SK-N-SH (cell line): ENCODE data around the gene COL1A2. TPM values are rescaled to one million over a fixed set of nuclear protein-coding genes. Genes with fewer than 3 reads are reported as not detected.

Source experiments
- CTCF ChIA-PET: fragments of 300-600, 350-600 bp; formaldehyde crosslinking; extraction: SDS; loops from one replicate; lab custom pipeline; 2021; lab: Yijun Ruan, JAX
- POLR2A ChIA-PET: fragments of 350-600 bp; sonication (Branson Sonifier 250); formaldehyde crosslinking; extraction: SDS; loops from one replicate; lab custom pipeline; 2020; ENCODE audit warnings: antibody characterized with exemption, inconsistent platforms; lab: Yijun Ruan, JAX
- DNase-seq: peaks from one replicate; pipeline ENCODE4 v3.0.0; 2012
- H2AFZ ChIP-seq: fragments of 200-600 bp; sonication (generic); 2 replicates; pipeline ENCODE4 v1.8.1; 2016; ENCODE audit warnings: antibody characterized with exemption, mild to moderate bottlenecking, low read depth
- H3F3A ChIP-seq: fragments of 200-600 bp; sonication (generic); replicated peaks from 2 replicates; pipeline ENCODE3; 2016; ENCODE audit warnings: antibody characterized with exemption, mild to moderate bottlenecking; ENCODE audit not compliant: insufficient read depth
- H3K27ac ChIP-seq, 2 experiments: fragments of 200-500 bp in 1 of 2; fragments of 200-600 bp in 1 of 2; sonication (Bioruptor generic) in 1 of 2; sonication (generic), shearing (Covaris generic) in 1 of 2; 2 replicates each; pipeline versions ENCODE4 v1.5.1 to v1.6.1; 2014 to 2016; ENCODE audit warnings: low read depth in 2 of 2, inconsistent platforms in 1 of 2, low read length in 1 of 2, mild to moderate bottlenecking in 1 of 2, mixed read lengths in 1 of 2
- H3K27me3 ChIP-seq: fragments of 200-600 bp; sonication (generic), shearing (Covaris generic); 2 replicates; pipeline ENCODE4 v1.6.1; 2016; ENCODE audit warnings: mixed run types; ENCODE audit not compliant: insufficient read depth
- H3K36me3 ChIP-seq, 2 experiments: fragments of 200-500 bp in 1 of 2; fragments of 200-600 bp in 1 of 2; sonication (Bioruptor generic) in 1 of 2; sonication (generic) in 1 of 2; replicated peaks in 1 of 2; 2 replicates each; pipeline versions ENCODE3 to v1.5.1; 2014 to 2016; ENCODE audit warnings: low read length in 1 of 2, mild to moderate bottlenecking in 1 of 2; ENCODE audit not compliant: insufficient read depth in 2 of 2, control insufficient read depth in 1 of 2
- H3K4me1 ChIP-seq, 2 experiments: fragments of 200-500 bp in 1 of 2; fragments of 200-600 bp in 1 of 2; sonication (Bioruptor generic) in 1 of 2; sonication (generic), shearing (Covaris generic) in 1 of 2; 2 replicates each; pipeline versions ENCODE4 v1.5.1 to v1.6.1; 2014 to 2016; ENCODE audit warnings: low read depth in 1 of 2, low read length in 1 of 2, mixed run types in 1 of 2; ENCODE audit not compliant: insufficient read depth in 2 of 2, control insufficient read depth in 1 of 2
- H3K4me2 ChIP-seq: fragments of 200-600 bp; sonication (generic), shearing (Covaris generic); 2 replicates; pipeline ENCODE4 v1.6.1; 2017; ENCODE audit warnings: mixed run types
- H3K4me3 ChIP-seq, 2 experiments: fragments of 200-500 bp in 1 of 2; fragments of 200-600 bp in 1 of 2; sonication (Bioruptor generic) in 1 of 2; sonication (generic), shearing (Covaris generic) in 1 of 2; 2 replicates each; pipeline versions ENCODE4 v1.5.1 to v1.8.1; 2014 to 2016; ENCODE audit warnings: low read depth in 2 of 2, inconsistent platforms in 1 of 2, low read length in 1 of 2, mild to moderate bottlenecking in 1 of 2, mixed read lengths in 1 of 2, moderate library complexity in 1 of 2
- H3K79me2 ChIP-seq: fragments of 200-600 bp; sonication (generic); 2 replicates; pipeline ENCODE4 v1.8.1; 2017; ENCODE audit warnings: mild to moderate bottlenecking; ENCODE audit not compliant: insufficient read depth
- H3K9ac ChIP-seq: fragments of 200-600 bp; sonication (generic); 2 replicates; pipeline ENCODE4 v1.6.1; 2017; ENCODE audit warnings: mixed run types
- H3K9me2 ChIP-seq: fragments of 200-600 bp; sonication (generic); 2 replicates; pipeline ENCODE4 v1.6.1; 2017; ENCODE audit warnings: mixed run types
- H3K9me3 ChIP-seq: fragments of 200-600 bp; sonication (generic); 2 replicates; pipeline ENCODE4 v1.6.1; 2017; ENCODE audit warnings: mixed run types, mild to moderate bottlenecking, moderate library complexity
- H4K20me1 ChIP-seq: fragments of 200-600 bp; sonication (generic); 2 replicates; pipeline ENCODE4 v1.6.1; 2017; ENCODE audit warnings: mild to moderate bottlenecking, mixed run types; ENCODE audit not compliant: insufficient read depth
- ELF1 ChIP-seq: IDR thresholded peaks from 2 replicates; pipeline ENCODE4 v1.4.0; 2012
- FOSL2 ChIP-seq: IDR thresholded peaks from 2 replicates; pipeline ENCODE4 v1.4.0; 2012; ENCODE audit warnings: low read depth, mild to moderate bottlenecking, moderate library complexity, borderline replicate concordance
- FOXJ3 ChIP-seq: sonication (generic); formaldehyde crosslinking; IDR thresholded peaks from 2 replicates; pipeline ENCODE4 v1.5.1; 2020; ENCODE audit warnings: mild to moderate bottlenecking, missing genetic modification reagents
- GATA2 ChIP-seq: sonication (generic); formaldehyde crosslinking; IDR thresholded peaks from 2 replicates; pipeline ENCODE4 v1.5.0; 2020; ENCODE audit warnings: mild to moderate bottlenecking, missing genetic modification reagents
- JUND ChIP-seq: IDR thresholded peaks from 2 replicates; pipeline ENCODE4 v1.4.0; 2012
- MXI1 ChIP-seq: IDR thresholded peaks from 2 replicates; pipeline ENCODE4 v1.6.1; 2012; ENCODE audit warnings: mild to moderate bottlenecking, low read depth, low read length, improper control_type of control experiment
- NFIC ChIP-seq: IDR thresholded peaks from 2 replicates; pipeline ENCODE4 v1.4.0; 2012; ENCODE audit warnings: borderline replicate concordance
- POLR2AphosphoS5 ChIP-seq: IDR thresholded peaks from 2 replicates; pipeline ENCODE4 v1.6.1; 2012; ENCODE audit warnings: low read depth, low read length
- RFX5 ChIP-seq: IDR thresholded peaks from 2 replicates; pipeline ENCODE4 v1.6.1; 2012; ENCODE audit warnings: mild to moderate bottlenecking, improper control_type of control experiment, low read length
- RXRA ChIP-seq: IDR thresholded peaks from 2 replicates; pipeline ENCODE4 v1.4.0; 2012; ENCODE audit warnings: low read depth, mild to moderate bottlenecking, borderline replicate concordance
- SMC3 ChIP-seq: IDR thresholded peaks from 2 replicates; pipeline ENCODE4 v1.6.1; 2012; ENCODE audit warnings: low read depth, low read length, improper control_type of control experiment
- TCF12 ChIP-seq: IDR thresholded peaks from 2 replicates; pipeline ENCODE4 v1.4.0; 2012
- TEAD4 ChIP-seq: IDR thresholded peaks from 2 replicates; pipeline ENCODE4 v1.4.0; 2012; ENCODE audit warnings: mild to moderate bottlenecking, borderline replicate concordance; ENCODE audit not compliant: insufficient read depth
- WGBS: methylation state at CpG from one replicate; pipeline ENCODE4 v1.1.6; 2017; ENCODE audit warnings: low lambda C conversion rate; 5-methylcytosine and 5-hydroxymethylcytosine counted together
- polyA plus RNA-seq, 3 experiments: library from polyadenylated mRNA; depleted of rRNA; stranded (reverse); fragments of >200 nt; gene quantifications; 2 replicates each; pipeline ENCODE4 v1.2.3, GENCODE V29; 2012
- TF ChIP-seq, protein P1 (sequence below): IDR thresholded peaks from 2 replicates; pipeline ENCODE4 v1.4.0; 2012; ENCODE audit warnings: low read depth, borderline replicate concordance
- TF ChIP-seq, protein P2 (sequence below): IDR thresholded peaks from 2 replicates; pipeline ENCODE4; 2012
- TF ChIP-seq, protein P3 (sequence below): IDR thresholded peaks from 2 replicates; pipeline ENCODE4 v1.4.0; 2012; ENCODE audit warnings: low read depth

The COL1A2 gene
- polyA plus RNA-seq, 1 of the 3 experiments (the other 2 are of a cell fraction) = 11.4 TPM

DNA sequence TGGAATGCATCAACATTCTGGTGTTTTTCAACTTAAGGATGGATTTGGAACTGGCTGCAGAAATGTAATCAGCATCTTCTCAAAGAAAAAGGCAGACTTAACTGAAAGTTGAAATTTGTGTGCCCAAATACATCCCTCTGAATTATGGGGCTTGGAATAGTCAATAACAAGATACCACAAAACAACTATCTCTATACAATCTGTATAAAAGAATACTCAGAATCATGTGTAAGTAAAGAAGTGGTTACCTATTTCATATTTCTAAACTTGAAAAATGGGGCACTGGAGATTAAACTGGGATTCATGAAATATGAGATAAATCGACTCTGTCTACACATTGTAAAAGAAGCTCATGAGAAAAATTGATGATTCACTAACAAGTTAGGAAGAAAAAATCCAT is 6.2 kb upstream of the COL1A2 start:
- Histone ChIP-seq H3K79me2 (no peaks in the 10 kb centered on the region), H2AFZ (no peak overlapping the region), H3K27ac (peak overlapping the region in 1 of 2 experiments; percentile 5; a peak in 1 of 4 replicates), H3K9ac (no peak overlapping the region), H4K20me1 (no peaks in the 10 kb centered on the region), H3K4me1 (peaks cover 10 to 25% of the 10 kb centered on the region in 2 experiments)
- POLR2A ChIA-PET = no interaction called here
- DNase-seq = no peak
- TF ChIP-seq, protein P1, sequence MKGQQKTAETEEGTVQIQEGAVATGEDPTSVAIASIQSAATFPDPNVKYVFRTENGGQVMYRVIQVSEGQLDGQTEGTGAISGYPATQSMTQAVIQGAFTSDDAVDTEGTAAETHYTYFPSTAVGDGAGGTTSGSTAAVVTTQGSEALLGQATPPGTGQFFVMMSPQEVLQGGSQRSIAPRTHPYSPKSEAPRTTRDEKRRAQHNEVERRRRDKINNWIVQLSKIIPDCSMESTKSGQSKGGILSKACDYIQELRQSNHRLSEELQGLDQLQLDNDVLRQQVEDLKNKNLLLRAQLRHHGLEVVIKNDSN = no peak
- no peak for TF ChIP-seq MXI1
- TF ChIP-seq NFIC = no peak
- TF ChIP-seq, all 33 proteins: peak for 0
- CTCF ChIA-PET = interaction anchor here (1.0 kb wide), 1 partner anchor 927 kb away, joined by 3 read pairs; no protein-coding TSS in a partner anchor
- H3K9me3 ChIP-seq = no peaks in the 10 kb centered on the region
- no peak overlapping the region for H3K4me3 ChIP-seq
- peaks cover 37% of the 10 kb centered on the region for H3F3A ChIP-seq
- no peaks in the 10 kb centered on the region for H3K27me3 ChIP-seq
- no peak overlapping the region for H3K4me2 ChIP-seq
- WGBS = 98% methylated on average over 1 of the region's 1 CpG
- peaks cover 0 to 5% of the 10 kb centered on the region in 2 experiments for H3K36me3 ChIP-seq
- no peaks in the 10 kb centered on the region for H3K9me2 ChIP-seq

DNA sequence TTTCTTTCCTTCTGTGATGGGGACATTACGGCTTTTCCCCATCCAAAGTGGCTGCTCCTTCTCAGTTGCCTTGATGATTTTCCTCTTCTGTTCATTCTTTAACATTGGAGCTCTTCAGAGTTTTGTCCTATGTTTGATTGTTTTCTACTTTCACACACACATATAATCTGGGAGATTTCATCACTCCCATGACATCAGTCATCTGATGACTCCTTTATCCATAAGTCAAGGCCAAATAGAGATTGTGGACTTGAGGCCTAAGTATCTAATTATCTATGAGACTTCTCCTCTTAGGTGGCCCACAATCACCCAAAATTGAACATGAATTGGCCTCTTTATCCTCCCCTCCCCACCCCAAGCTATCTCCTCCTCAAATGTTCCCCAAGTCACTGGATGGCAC is 5.3 kb upstream of the COL1A2 start:
- POLR2A ChIA-PET = no interaction called here
- no peaks in the 10 kb centered on the region for H3K9me3 ChIP-seq
- H3K27ac ChIP-seq = no peak overlapping the region
- CTCF ChIA-PET = no interaction called here
- no peaks in the 10 kb centered on the region for H3K79me2 ChIP-seq
- H3K36me3 ChIP-seq = peaks cover 0 to 5% of the 10 kb centered on the region in 2 experiments
- H3K4me1 ChIP-seq = peaks cover 6 to 22% of the 10 kb centered on the region in 2 experiments
- no peak overlapping the region for H2AFZ ChIP-seq
- no peak overlapping the region for H3K4me3 ChIP-seq
- H3K4me2 ChIP-seq = peak overlapping the region; percentile 1; the same call in 1 of the 2 replicates
- WGBS = 100% methylated on average over 1 of the region's 1 CpG
- no peaks in the 10 kb centered on the region for H3K9me2 ChIP-seq
- H4K20me1 ChIP-seq = no peaks in the 10 kb centered on the region
- no peaks in the 10 kb centered on the region for H3K27me3 ChIP-seq
- H3K9ac ChIP-seq = no peak overlapping the region
- H3F3A ChIP-seq = peaks cover 31% of the 10 kb centered on the region
- TF ChIP-seq RFX5 = no peak
- TF ChIP-seq, protein P2, sequence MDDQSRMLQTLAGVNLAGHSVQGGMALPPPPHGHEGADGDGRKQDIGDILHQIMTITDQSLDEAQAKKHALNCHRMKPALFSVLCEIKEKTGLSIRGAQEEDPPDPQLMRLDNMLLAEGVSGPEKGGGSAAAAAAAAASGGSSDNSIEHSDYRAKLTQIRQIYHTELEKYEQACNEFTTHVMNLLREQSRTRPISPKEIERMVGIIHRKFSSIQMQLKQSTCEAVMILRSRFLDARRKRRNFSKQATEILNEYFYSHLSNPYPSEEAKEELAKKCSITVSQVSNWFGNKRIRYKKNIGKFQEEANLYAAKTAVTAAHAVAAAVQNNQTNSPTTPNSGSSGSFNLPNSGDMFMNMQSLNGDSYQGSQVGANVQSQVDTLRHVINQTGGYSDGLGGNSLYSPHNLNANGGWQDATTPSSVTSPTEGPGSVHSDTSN = no peak
- no peak for DNase-seq

DNA sequence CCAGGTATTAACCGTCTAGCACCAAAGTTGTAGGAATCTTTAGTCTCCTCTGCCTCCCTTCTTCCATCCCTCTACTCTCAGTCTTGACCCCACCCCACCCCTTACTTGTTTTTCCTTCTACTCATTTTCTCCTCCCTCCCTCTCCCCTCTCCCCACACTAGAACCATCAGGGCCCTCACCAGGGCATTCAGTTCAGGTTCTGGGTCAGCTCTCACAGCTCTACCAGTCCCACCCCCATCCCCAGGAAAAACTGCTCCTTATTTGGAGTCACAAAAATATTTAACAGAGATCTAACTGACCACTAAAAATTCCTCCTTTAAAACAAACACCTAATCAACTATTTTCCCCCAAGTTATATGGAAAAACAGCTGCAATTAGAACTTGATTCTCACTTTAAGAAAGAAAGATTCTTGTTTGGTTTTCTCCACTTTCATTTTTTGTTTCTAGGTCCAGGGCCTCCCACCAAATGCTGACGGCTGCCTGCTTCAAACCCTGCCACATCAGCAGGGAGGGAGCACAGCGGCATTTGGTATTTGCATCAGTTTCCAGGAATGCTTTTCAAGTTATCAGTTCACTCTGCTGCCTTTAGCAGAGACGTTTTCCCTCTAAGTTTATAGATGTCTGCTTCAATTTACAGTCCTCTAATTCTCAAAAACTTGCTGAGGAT is 2.8 kb upstream of the COL1A2 start:
- peak overlapping the region; percentile 88 to 94 for H3K27ac ChIP-seq
- H3F3A ChIP-seq = peaks cover 31% of the 10 kb centered on the region
- H3K4me1 ChIP-seq = peaks cover 5 to 30% of the 10 kb centered on the region in 2 experiments
- no peaks in the 10 kb centered on the region for H3K36me3 ChIP-seq
- POLR2A ChIA-PET = interaction anchor here (0.6 kb wide), 1 partner anchor 839 kb away, joined by 3 read pairs; no protein-coding TSS in a partner anchor
- 26% methylated on average over 4 of the region's 4 CpGs for WGBS
- no peaks in the 10 kb centered on the region for H3K79me2 ChIP-seq
- H2AFZ ChIP-seq = peak overlapping the region; percentile 82
- H3K4me2 ChIP-seq = peak overlapping the region; percentile 70
- H4K20me1 ChIP-seq = no peaks in the 10 kb centered on the region
- DNase-seq = peak; percentile 36
- H3K27me3 ChIP-seq = no peaks in the 10 kb centered on the region
- no peaks in the 10 kb centered on the region for H3K9me2 ChIP-seq
- CTCF ChIA-PET = interaction anchor here (0.6 to 1.3 kb wide), 4 partner anchors 10 to 847 kb away, joined by 3 to 4 read pairs (median 3); no protein-coding TSS in a partner anchor
- peak overlapping the region in 1 of 2 experiments; percentile 16; a peak in 2 of 4 replicates for H3K4me3 ChIP-seq
- no peaks in the 10 kb centered on the region for H3K9me3 ChIP-seq
- H3K9ac ChIP-seq = peak overlapping the region; percentile 74
- no peak for TF ChIP-seq GATA2 (CRISPR knock-in tag)
- TF ChIP-seq NFIC = peak; percentile 50; the same call in 1 of the 2 replicates
- TF ChIP-seq, protein P2 = peak; percentile 55; the same call in 1 of the 2 replicates
- TF ChIP-seq ELF1 = no peak
- peak; percentile 4; the same call in 1 of the 2 replicates for TF ChIP-seq FOSL2
- TF ChIP-seq POLR2AphosphoS5 = no peak; the same call in 1 of the 2 replicates
- TF ChIP-seq, protein P1 = no peak
- TF ChIP-seq SMC3 = peak; percentile 8; the same call in 1 of the 2 replicates
- TF ChIP-seq TEAD4 = peak; percentile 69; the same call in 1 of the 2 replicates
- no peak for TF ChIP-seq MXI1
- TF ChIP-seq, protein P3, sequence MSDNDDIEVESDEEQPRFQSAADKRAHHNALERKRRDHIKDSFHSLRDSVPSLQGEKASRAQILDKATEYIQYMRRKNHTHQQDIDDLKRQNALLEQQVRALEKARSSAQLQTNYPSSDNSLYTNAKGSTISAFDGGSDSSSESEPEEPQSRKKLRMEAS = peak; percentile 74; the same call in 1 of the 2 replicates
- TF ChIP-seq RXRA = no peak; the same call in 1 of the 2 replicates
- peak; percentile 31; the same call in 1 of the 2 replicates for TF ChIP-seq JUND
- TF ChIP-seq FOXJ3 (CRISPR knock-in tag) = no peak
- TF ChIP-seq TCF12 = peak; percentile 74
